Glomerular endothelial cell (primary cell): Measurements from ENCODE around the gene SLC39A11. TPM values are rescaled to one million over a fixed set of nuclear protein-coding genes. Genes with fewer than 3 reads are reported as not detected.
"Not testable (repeated sequence)": the region's sequence is repeated elsewhere in the genome, so short reads cannot be mapped to it uniquely, and the experiment has no call there.

Experiments used
- DNase-seq: peaks from one replicate; pipeline ENCODE4 v3.0.0-alpha.2; 2011; ENCODE audit warnings: low read depth, low spot score; ENCODE audit errors: extremely low read depth
- total RNA-seq: library from RNA; depleted of rRNA; stranded (reverse); fragments of >200 nt; gene quantifications from 2 replicates; pipeline ENCODE4 v1.2.3, GENCODE V29; 2015

Gene SLC39A11
- total RNA-seq, 1 donor from 2014 or later: 5.8 TPM

GRCh38 chr17:73074566-73074965 is 17.9 kb downstream of the SLC39A11 start:
- no peak for DNase-seq

GRCh38 chr17:73072219-73072962 is 20.1 kb downstream of the SLC39A11 start:
- no peak for DNase-seq

GRCh38 chr17:73071066-73071999 is 21.2 kb downstream of the SLC39A11 start:
- no peak for DNase-seq

GRCh38 chr17:73069841-73070240 is 22.6 kb downstream of the SLC39A11 start:
- DNase-seq: no peak

- DNase-seq: no peak
Measured at GRCh38 chr17:73069164-73069770, 23.2 kb downstream of the SLC39A11 start.

- no peak for DNase-seq
Measured at GRCh38 chr17:73068322-73069153, 23.9 kb downstream of the SLC39A11 start.

- DNase-seq: not testable (repeated sequence)
Measured at GRCh38 chr17:73067699-73068098, 24.8 kb downstream of the SLC39A11 start.

GRCh38 chr17:73067075-73067474 is 25.4 kb downstream of the SLC39A11 start:
- DNase-seq: no peak

GRCh38 chr17:73066148-73066884 is 26.2 kb downstream of the SLC39A11 start:
- no peak for DNase-seq

GRCh38 chr17:73065376-73065775 is 27.1 kb downstream of the SLC39A11 start:
- DNase-seq: no peak

GRCh38 chr17:73064084-73064938 is 28.2 kb downstream of the SLC39A11 start:
- no peak for DNase-seq

- DNase-seq: no peak
Measured at GRCh38 chr17:73062726-73063125, 29.8 kb downstream of the SLC39A11 start.

- no peak for DNase-seq
Measured at GRCh38 chr17:73061161-73061560, 31.3 kb downstream of the SLC39A11 start.

- DNase-seq: no peak
Measured at GRCh38 chr17:73060721-73061120, 31.8 kb downstream of the SLC39A11 start.

- DNase-seq: not testable (repeated sequence)
Measured at GRCh38 chr17:73059713-73060112, 32.8 kb downstream of the SLC39A11 start.

- DNase-seq: no peak
Measured at GRCh38 chr17:73058022-73058421, 34.5 kb downstream of the SLC39A11 start.

- no peak for DNase-seq
Measured at GRCh38 chr17:73057196-73057595, 35.3 kb downstream of the SLC39A11 start.

- no peak for DNase-seq
Measured at GRCh38 chr17:73052923-73053322, 39.6 kb downstream of the SLC39A11 start.

- no peak for DNase-seq
Measured at GRCh38 chr17:73050797-73051196, 41.7 kb downstream of the SLC39A11 start.
